GM12865 (cell line): ENCODE data around the gene PANK4.

ENCODE experiments used
- DNase-seq: peaks from one replicate; pipeline ENCODE4 v3.0.0; 2010; ENCODE audit warnings: low read depth
- H3K4me3 ChIP-seq: 2 replicates; pipeline ENCODE4 v1.5.1; 2011; ENCODE audit warnings: mild to moderate bottlenecking, low read depth, low read length, control low read depth
- TF ChIP-seq, protein P1 (sequence below): IDR thresholded peaks from 2 replicates; pipeline ENCODE4 v1.5.1; 2011; ENCODE audit warnings: low read length, control low read depth, low read depth, inconsistent platforms; ENCODE audit not compliant: insufficient read depth; ENCODE audit errors: missing control alignments

The PANK4 gene

DNA sequence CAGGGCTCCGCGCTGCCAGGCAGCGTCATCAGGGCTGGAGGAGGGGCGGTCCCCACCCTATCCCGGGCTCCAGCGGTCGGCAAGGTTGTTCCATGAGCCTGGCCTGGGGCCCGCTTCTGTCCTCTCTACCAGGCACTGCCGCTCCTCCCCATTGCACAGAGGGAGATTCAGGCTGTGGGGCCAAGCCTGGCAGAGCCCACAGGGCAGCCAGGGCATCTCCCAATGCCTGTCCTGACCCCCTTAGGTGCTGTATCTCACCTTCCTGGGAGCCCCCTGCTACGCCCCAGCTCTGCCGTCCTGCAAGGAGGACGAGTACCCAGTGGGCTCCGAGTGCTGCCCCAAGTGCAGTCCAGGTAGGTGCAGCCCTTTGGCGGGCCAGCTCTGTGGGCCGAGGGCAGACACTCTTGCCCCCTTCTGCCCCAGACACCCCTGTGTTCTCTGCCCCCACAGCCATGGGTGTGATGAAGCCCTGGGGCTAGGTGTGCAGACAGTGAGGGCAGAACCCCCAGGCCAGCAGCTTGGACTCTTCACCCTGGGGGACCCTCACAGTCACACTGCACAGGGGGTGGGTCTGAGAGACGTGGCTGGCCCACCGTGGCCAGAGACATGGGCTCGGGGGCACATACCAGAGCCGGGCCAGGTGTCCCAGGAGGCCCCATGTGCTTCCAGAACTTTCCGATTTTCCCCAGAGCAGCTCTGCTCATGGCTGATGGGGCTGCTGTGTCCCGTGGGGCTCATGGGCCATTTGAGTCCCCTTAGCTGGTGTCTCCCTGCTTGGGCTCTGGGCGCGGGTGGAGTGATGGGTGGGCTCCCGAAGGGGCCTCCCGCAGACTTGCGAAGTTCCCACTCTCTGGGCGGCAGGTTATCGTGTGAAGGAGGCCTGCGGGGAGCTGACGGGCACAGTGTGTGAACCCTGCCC lies 31.3 kb upstream of the PANK4 start:
- H3K4me3 ChIP-seq = peak overlapping the region; percentile 84
- DNase-seq = no peak
- TF ChIP-seq, protein P1, sequence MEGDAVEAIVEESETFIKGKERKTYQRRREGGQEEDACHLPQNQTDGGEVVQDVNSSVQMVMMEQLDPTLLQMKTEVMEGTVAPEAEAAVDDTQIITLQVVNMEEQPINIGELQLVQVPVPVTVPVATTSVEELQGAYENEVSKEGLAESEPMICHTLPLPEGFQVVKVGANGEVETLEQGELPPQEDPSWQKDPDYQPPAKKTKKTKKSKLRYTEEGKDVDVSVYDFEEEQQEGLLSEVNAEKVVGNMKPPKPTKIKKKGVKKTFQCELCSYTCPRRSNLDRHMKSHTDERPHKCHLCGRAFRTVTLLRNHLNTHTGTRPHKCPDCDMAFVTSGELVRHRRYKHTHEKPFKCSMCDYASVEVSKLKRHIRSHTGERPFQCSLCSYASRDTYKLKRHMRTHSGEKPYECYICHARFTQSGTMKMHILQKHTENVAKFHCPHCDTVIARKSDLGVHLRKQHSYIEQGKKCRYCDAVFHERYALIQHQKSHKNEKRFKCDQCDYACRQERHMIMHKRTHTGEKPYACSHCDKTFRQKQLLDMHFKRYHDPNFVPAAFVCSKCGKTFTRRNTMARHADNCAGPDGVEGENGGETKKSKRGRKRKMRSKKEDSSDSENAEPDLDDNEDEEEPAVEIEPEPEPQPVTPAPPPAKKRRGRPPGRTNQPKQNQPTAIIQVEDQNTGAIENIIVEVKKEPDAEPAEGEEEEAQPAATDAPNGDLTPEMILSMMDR = no peak

DNA sequence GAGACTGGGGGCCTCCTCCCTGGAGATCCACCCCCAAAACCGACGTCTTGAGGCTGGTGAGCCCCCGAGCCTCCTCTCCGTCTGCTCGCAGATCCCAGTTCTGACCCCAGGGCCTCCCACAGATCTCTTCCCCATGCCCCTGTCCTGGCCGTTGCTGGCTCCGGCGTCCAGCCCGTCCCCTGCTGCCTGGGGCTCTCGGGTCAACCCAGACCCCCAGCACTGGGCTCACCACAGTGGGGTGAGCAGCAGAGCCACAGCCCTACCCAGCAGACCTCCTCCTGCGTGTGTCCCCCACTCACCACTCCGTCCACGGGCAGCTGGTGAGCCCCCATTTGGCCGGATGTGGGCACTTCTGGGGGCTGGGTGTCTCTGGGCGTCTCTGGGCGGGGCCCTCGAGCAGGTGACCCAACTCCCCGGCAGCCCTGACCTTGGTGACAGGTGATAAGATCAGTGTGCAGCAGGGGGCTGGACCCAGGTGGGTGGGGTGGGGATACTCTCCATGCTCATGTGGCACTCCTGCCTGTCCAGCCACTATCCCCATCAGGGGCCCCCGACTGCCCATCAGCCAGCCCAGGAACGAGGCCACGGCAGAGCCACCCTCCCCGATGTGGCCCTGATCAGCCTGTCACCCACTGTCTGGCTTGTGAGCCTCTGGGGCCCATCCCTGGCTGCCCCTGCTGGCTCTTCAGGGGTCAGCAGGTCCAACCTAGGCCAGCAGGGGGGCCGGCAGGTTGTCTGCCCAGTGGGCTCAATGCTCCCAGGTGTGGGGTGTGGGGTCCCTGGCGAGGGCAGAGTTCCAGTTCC lies 30.5 kb upstream of the PANK4 start:
- DNase-seq = peak; percentile 73
- TF ChIP-seq, protein P1 = no peak
- peak overlapping the region; percentile 84 for H3K4me3 ChIP-seq

DNA sequence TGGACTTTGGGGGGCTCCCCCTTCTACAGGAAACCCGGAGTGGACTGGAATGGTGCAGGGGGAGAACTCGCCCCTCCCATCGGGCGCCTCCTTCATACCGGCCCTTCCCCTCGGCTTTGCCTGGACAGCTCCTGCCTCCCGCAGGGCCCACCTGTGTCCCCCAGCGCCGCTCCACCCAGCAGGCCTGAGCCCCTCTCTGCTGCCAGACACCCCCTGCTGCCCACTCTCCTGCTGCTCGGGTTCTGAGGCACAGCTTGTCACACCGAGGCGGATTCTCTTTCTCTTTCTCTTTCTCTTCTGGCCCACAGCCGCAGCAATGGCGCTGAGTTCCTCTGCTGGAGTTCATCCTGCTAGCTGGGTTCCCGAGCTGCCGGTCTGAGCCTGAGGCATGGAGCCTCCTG lies 29.9 kb upstream of the PANK4 start, which contains the start of gene TNFRSF14:
TSS of gene TNFRSF14 (plus strand) at position 95 of the 401 bp plus-strand sequence. CDS start at position 389, 294 bp downstream.
- TF ChIP-seq, protein P1 = peak; percentile 9
- peak; percentile 85 for DNase-seq
- peak within 1 kb of the TSS; percentile 84 for H3K4me3 ChIP-seq

DNA sequence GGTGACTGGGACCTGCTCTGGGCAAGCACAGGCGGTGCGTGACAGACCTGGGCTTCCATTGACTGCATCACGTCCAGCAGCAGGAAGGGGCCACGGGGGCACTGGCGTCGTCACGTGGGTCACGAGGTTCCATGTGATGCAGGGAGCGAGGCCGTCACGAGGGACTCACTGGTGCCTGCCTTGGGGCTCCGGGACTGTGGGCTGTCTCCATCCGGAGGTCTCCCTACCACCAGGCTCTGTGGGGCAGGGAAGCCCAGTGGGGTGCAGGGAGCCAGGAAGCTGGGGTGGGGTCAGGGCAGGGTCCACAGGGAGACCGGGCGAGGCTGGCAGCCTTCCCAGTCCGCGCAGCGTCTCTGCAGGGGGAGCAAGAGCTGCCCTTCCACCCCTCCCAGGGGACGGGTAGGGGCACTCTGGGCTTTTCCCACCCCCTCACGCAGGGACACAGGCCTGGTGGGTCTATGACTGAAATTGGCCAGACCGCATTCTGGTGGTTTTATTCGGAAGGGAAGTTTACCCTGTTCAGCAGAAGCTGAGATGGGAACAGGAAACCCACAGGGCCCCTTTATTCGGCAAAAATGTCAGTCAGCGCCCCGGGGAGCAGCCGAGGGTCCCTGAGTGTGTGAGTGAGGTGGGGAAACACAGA lies 29.4 kb upstream of the PANK4 start:
- TF ChIP-seq, protein P1 = no peak
- peak; percentile 88 for DNase-seq
- H3K4me3 ChIP-seq = peak overlapping the region; percentile 84

DNA sequence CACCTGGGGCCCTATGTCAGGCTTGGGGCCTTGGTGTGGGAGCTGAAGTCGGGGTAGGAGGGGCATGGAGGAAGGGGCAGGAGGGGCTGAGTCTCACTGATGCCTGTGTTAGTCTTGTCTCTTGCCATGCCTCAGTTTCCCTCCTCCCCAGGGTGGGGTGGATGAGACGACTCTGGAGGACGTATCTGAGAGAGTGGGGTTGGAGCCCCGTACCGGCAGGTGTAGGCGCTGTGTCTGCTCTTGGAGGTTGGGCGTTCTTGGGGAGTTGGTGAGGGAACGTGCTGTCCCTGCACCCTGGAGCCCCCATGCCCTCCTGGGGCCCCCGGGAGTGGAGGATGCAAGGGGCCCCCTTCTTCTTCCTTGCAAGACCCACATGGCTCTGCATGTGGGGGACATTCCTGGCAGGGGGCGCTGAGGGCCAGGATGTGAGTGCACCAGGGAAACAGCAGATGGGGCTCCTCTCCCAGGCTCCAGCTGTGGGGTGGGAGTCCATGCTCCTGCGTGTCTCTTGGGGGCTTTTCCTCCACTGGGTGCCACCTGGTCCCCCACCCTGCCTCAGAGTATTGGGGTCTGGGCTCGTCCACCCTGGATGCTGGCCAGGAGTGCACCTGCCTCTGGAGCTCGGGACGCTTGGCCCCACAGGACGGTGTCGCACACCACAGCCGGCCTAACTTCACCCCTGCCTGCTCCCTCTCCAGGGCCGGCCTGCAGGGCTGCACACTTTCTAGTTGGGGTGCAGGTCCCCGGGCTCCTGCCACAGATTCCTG lies 28.4 kb upstream of the PANK4 start:
- DNase-seq = peak; percentile 74
- TF ChIP-seq, protein P1 = peak; percentile 76
- peak overlapping the region; percentile 84 for H3K4me3 ChIP-seq
